Endodermal cell (in vitro differentiated cells): ENCODE results near the gene RAPGEF1. TPM values are rescaled to one million over a fixed set of nuclear protein-coding genes. Genes with fewer than 3 reads are reported as not detected.

Experiments
- DNase-seq: peaks from one replicate; pipeline ENCODE4 v3.0.0-alpha.2; 2017
- H3K27ac ChIP-seq: 2 replicates; pipeline ENCODE4 v1.5.1; 2013; ENCODE audit warnings: mild to moderate bottlenecking, low read depth, low read length, moderate library complexity
- H3K27me3 ChIP-seq: 2 replicates; pipeline ENCODE4 v1.6.1; 2013; ENCODE audit warnings: mild to moderate bottlenecking, low read length, moderate library complexity; ENCODE audit not compliant: insufficient read depth, control insufficient read depth, poor library complexity, severe bottlenecking
- H3K36me3 ChIP-seq: 2 replicates; pipeline ENCODE4 v1.7.0; 2013; ENCODE audit warnings: mild to moderate bottlenecking, low read length, moderate library complexity; ENCODE audit not compliant: control insufficient read depth, insufficient read depth
- H3K4me1 ChIP-seq: one replicate; pipeline ENCODE4 v1.7.0; 2013; ENCODE audit warnings: low read length; ENCODE audit not compliant: control insufficient read depth, insufficient read depth
- H3K4me3 ChIP-seq: 2 replicates; pipeline ENCODE4 v1.5.1; 2013; ENCODE audit warnings: mild to moderate bottlenecking, low read length, moderate library complexity
- H3K9ac ChIP-seq: 2 replicates; pipeline ENCODE4 v1.6.1; 2013; ENCODE audit warnings: mild to moderate bottlenecking, low read length, moderate library complexity; ENCODE audit not compliant: poor library complexity, severe bottlenecking; ENCODE audit errors: extremely low read depth
- H3K9me3 ChIP-seq: 2 replicates; pipeline ENCODE4 v1.6.1; 2013; ENCODE audit warnings: mild to moderate bottlenecking, low read length, moderate library complexity; ENCODE audit not compliant: control insufficient read depth
- H3K27ac Mint-ChIP-seq: 2 replicates; pipeline ENCODE4 v1.8.0; 2020; ENCODE audit warnings: mixed read lengths
- H3K27me3 Mint-ChIP-seq: 2 replicates; pipeline ENCODE4 v1.8.0; 2021; ENCODE audit warnings: mild to moderate bottlenecking, mixed read lengths; ENCODE audit not compliant: insufficient read depth
- H3K36me3 Mint-ChIP-seq: 2 replicates; pipeline ENCODE4 v1.8.0; 2020; ENCODE audit warnings: low read depth, mixed read lengths
- H3K4me1 Mint-ChIP-seq: 2 replicates; pipeline ENCODE4 v1.8.0; 2020; ENCODE audit warnings: mixed read lengths
- H3K4me3 Mint-ChIP-seq: 2 replicates; pipeline ENCODE4 v1.8.0; 2020; ENCODE audit warnings: mild to moderate bottlenecking, moderate library complexity, mixed read lengths
- H3K9me3 Mint-ChIP-seq: 2 replicates; pipeline ENCODE4 v1.8.0; 2020; ENCODE audit warnings: mild to moderate bottlenecking, mixed read lengths
- WGBS, 2 experiments: methylation state at CpG; one replicate each; pipeline versions ENCODE4 v1.1.5 to v1.1.7; 2013; ENCODE audit warnings: missing lambda C conversion rate in 2 of 2, mixed read lengths in 1 of 2; ENCODE audit not compliant: insufficient coverage in 1 of 2, insufficient read length in 1 of 2; 5-methylcytosine and 5-hydroxymethylcytosine counted together
- total RNA-seq, 2 donors: library from RNA; stranded (reverse); fragmentation: NEBNext Ultra II Directional in 1 of 2; extraction: Animal tissue kit (Norgen Biotek cat#: 25700) in 1 of 2; gene quantifications; 2 replicates in 1 of 2; 3 replicates in 1 of 2; pipeline ENCODE4 v1.2.1, GENCODE V29; 2021
- TF ChIP-seq, protein P1 (sequence below): fragments of 200-600 bp; sonication (generic); conservative IDR thresholded peaks from 2 replicates; pipeline ENCODE4 v1.5.0; 2021; ENCODE audit warnings: antibody characterized with exemption, mild to moderate bottlenecking

RAPGEF1 gene
- total RNA-seq, 2 donors from 2014 or later: 63.4 to 85.5 TPM

DNA sequence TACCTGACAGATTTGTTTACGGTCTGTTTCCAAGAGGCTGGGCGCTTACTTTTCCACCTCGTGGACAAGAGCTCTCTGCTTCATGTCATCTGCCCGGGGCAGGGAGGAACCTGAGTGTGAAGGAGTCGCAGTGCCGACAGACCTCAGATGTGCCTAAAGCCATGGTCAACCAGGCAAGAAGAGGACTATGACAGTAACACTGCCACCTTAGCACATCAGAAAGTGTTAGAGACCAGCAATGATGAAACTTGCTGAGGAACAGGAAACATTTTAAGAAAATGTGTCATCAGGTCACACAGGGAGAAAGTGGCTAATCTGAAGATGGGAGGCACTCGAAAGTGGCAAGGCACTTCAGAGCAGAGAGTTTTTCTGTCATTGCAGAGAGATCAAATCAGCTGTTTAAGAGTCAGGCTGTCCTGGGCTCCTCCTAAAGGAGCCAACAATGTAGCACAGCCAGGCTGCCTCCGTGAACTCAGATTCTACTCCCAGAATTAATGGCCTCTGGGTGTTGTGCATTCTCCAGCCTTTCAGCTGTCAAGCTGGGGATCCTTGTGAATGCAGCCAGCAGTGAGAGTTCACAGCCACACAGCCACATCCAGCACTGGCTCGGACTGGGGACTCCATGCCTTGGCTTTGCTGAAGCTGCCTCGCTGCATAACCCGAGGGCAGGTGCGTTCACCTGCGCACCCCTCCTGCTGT, 94.6 kb downstream of the RAPGEF1 start:
- H3K27ac Mint-ChIP-seq: peak overlapping the region; percentile 62
- no peaks in the 10 kb centered on the region for H3K9me3 Mint-ChIP-seq
- no peak overlapping the region for H3K4me3 Mint-ChIP-seq
- DNase-seq: no peak
- Histone ChIP-seq H3K36me3 (peaks cover 22% of the 10 kb centered on the region), H3K9ac (no peak overlapping the region), H3K27me3 (no peaks in the 10 kb centered on the region), H3K27ac (no peak overlapping the region), H3K4me1 (no peaks in the 10 kb centered on the region), H3K9me3 (no peaks in the 10 kb centered on the region), H3K4me3 (no peak overlapping the region)
- 92 to 95% methylated on average over 12 to 13 of the region's 13 CpGs for WGBS, 2 experiments
- TF ChIP-seq, protein P1, sequence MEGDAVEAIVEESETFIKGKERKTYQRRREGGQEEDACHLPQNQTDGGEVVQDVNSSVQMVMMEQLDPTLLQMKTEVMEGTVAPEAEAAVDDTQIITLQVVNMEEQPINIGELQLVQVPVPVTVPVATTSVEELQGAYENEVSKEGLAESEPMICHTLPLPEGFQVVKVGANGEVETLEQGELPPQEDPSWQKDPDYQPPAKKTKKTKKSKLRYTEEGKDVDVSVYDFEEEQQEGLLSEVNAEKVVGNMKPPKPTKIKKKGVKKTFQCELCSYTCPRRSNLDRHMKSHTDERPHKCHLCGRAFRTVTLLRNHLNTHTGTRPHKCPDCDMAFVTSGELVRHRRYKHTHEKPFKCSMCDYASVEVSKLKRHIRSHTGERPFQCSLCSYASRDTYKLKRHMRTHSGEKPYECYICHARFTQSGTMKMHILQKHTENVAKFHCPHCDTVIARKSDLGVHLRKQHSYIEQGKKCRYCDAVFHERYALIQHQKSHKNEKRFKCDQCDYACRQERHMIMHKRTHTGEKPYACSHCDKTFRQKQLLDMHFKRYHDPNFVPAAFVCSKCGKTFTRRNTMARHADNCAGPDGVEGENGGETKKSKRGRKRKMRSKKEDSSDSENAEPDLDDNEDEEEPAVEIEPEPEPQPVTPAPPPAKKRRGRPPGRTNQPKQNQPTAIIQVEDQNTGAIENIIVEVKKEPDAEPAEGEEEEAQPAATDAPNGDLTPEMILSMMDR: no peak
- no peaks in the 10 kb centered on the region for H3K27me3 Mint-ChIP-seq
- peaks cover 37% of the 10 kb centered on the region for H3K4me1 Mint-ChIP-seq
- H3K36me3 Mint-ChIP-seq: peaks cover 31% of the 10 kb centered on the region

DNA sequence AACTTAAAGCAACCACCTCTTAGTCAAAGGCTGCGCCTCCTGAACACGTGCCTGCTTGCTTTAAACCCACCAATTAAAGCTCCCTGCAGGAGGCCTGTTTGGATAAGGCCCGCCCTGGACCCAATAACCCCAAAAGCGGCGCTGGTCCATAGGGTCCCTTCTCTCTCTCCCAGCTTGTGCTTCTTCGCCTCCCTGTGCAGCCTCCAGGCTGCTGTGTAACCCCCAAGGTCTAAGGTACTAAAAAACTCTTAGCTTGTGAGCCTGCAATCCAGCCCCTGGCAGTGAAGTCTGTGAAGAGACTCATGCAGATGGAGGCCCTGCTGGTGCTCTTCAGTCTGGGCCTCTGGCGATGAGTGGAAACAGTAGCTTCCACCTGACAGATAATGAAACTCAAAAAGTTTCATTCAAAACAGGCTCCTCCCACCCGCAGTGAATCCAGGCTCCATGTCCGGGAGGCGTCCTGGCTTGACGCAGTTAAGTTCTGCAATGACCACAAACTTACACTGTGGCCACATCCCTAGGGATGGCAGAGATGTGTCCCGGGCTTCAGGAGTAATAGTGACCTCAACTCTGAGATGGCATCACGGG, 97.3 kb downstream of the RAPGEF1 start:
- no peaks in the 10 kb centered on the region for H3K9me3 Mint-ChIP-seq
- Histone ChIP-seq H3K36me3 (peaks cover 29% of the 10 kb centered on the region), H3K9me3 (no peaks in the 10 kb centered on the region), H3K9ac (no peak overlapping the region), H3K4me3 (no peak overlapping the region), H3K27ac (no peak overlapping the region), H3K4me1 (no peaks in the 10 kb centered on the region), H3K27me3 (no peaks in the 10 kb centered on the region)
- no peaks in the 10 kb centered on the region for H3K27me3 Mint-ChIP-seq
- no peak overlapping the region for H3K4me3 Mint-ChIP-seq
- WGBS, 2 experiments: 93 to 94% methylated on average over 6 to 13 of the region's 13 CpGs
- H3K27ac Mint-ChIP-seq: peak overlapping the region; percentile 72
- DNase-seq: no peak
- peaks cover 33% of the 10 kb centered on the region for H3K4me1 Mint-ChIP-seq
- TF ChIP-seq, protein P1: no peak
- peaks cover 38% of the 10 kb centered on the region for H3K36me3 Mint-ChIP-seq

DNA sequence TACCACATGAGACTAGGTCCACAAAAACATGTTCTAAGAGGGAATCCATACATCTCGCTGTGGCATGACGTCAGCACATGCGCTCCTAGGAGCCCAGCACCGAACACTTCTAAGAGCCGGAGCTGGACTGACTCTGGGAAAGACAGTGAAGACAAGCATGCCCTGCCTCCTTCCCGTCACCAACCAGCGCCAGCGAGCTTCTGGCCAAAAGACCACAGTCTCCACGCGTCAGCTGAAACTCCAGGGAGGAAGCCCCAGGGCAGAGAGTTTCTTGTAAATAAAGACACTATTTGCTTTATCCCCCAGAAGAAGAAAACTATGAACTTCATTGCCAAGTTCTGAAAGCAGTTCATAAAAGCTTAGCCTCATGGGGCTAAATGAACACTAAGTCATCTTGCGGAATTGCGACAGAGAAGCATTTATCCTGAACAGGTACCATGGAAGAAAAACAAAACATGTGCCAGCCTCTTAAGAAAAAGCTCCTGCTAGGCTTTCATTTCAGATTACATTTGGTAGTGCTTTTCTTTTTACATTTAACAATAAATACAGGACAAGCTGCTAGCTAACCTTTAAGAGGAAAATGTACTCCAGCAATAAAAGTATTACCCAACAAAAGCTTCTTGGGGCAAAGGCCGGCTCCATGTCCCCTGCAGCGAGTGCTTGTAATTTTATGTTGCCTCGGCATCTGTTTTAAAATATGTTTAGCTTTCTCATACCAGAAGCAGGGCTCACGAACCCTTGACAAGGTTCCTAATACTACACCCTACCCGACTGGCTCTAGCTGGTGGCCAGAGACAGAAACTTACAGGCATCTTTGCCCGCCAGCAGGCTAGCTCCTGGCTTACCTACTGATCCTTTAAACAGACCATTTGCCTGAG, 98.0 kb downstream of the RAPGEF1 start:
- H3K27me3 Mint-ChIP-seq: no peaks in the 10 kb centered on the region
- Histone ChIP-seq H3K4me1 (no peaks in the 10 kb centered on the region), H3K36me3 (peaks cover 31% of the 10 kb centered on the region), H3K4me3 (no peak overlapping the region), H3K27ac (no peak overlapping the region), H3K9me3 (no peaks in the 10 kb centered on the region), H3K27me3 (no peaks in the 10 kb centered on the region), H3K9ac (no peak overlapping the region)
- DNase-seq: no peak
- H3K4me3 Mint-ChIP-seq: no peak overlapping the region
- H3K27ac Mint-ChIP-seq: peak overlapping the region; percentile 72
- H3K4me1 Mint-ChIP-seq: peaks cover 26% of the 10 kb centered on the region
- WGBS, 2 experiments: 92 to 95% methylated on average over 16 to 18 of the region's 18 CpGs
- no peaks in the 10 kb centered on the region for H3K9me3 Mint-ChIP-seq
- TF ChIP-seq, protein P1: peak; percentile 44
- peaks cover 38% of the 10 kb centered on the region for H3K36me3 Mint-ChIP-seq
